A549 (cell line): ENCODE data around the gene ALDH1B1.

Experiments
- RFX5 ChIP-seq: fragments of 450-650 bp; IDR thresholded peaks from 2 replicates; pipeline ENCODE4 v1.7.1; 2014; ENCODE audit warnings: antibody characterized with exemption, mild to moderate bottlenecking, moderate library complexity
- TF ChIP-seq, protein P1 (sequence below): fragments of >200 bp; sonication (Bioruptor Twin); formaldehyde crosslinking; IDR thresholded peaks from 3 replicates; pipeline ENCODE4 v1.5.1; 2016
- TF ChIP-seq, protein P2 (sequence below): fragments of 250-450 bp; sonication (Bioruptor Pico); IDR thresholded peaks from 2 replicates; pipeline ENCODE4 v1.5.0; 2021; ENCODE audit warnings: mild to moderate bottlenecking, moderate library complexity, borderline replicate concordance
- TF ChIP-seq, protein P3 (sequence below): IDR thresholded peaks from 2 replicates; pipeline ENCODE4 v1.6.1; 2012

DNA sequence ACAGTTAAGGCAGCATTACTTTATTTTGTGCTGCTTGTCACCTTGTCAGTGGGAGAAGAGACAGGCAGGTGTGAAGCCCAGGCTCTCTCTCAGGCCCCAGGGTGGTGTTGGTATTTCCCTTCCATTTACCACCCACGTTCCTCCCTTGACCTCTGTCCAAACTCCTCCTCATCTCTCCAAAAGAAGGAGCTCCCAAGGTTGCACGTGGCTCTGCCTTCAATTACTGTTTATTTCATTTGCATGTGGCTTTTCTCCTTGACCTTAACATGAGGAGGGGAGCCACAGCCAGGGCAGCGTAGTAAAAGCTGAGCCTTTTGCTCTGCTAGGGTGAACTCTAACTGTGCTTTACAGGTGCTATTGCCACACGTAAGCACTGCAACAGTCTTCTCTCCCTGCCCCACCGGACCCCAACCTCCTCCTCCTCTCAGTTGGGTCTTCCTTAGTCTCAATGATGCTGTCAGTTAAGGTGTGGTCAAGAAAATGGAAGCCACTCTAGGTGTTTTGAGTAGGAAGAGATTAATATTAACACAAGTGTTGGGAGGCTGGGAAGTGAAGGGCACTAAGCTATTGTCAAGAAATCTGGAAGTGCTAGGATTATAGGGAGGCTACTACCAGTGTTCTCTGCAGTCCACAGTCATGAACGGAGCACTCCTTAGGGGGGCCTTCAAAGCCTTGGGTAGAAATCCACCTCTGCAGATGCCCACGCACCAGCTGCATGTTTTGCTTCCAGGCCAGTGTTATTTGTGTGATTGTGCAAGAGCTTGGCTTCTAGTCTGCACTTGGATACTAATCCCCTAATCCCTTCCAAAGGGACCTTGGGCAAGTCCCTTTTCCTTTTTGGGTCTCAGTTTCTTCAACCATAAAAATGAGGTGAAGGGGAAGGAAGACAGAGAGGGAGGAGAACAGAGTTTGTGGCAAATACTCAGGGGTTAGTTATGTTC is 3.9 kb upstream of the ALDH1B1 start:
- TF ChIP-seq, protein P1, sequence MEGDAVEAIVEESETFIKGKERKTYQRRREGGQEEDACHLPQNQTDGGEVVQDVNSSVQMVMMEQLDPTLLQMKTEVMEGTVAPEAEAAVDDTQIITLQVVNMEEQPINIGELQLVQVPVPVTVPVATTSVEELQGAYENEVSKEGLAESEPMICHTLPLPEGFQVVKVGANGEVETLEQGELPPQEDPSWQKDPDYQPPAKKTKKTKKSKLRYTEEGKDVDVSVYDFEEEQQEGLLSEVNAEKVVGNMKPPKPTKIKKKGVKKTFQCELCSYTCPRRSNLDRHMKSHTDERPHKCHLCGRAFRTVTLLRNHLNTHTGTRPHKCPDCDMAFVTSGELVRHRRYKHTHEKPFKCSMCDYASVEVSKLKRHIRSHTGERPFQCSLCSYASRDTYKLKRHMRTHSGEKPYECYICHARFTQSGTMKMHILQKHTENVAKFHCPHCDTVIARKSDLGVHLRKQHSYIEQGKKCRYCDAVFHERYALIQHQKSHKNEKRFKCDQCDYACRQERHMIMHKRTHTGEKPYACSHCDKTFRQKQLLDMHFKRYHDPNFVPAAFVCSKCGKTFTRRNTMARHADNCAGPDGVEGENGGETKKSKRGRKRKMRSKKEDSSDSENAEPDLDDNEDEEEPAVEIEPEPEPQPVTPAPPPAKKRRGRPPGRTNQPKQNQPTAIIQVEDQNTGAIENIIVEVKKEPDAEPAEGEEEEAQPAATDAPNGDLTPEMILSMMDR = no peak
- no peak for TF ChIP-seq RFX5
- TF ChIP-seq, protein P2, sequence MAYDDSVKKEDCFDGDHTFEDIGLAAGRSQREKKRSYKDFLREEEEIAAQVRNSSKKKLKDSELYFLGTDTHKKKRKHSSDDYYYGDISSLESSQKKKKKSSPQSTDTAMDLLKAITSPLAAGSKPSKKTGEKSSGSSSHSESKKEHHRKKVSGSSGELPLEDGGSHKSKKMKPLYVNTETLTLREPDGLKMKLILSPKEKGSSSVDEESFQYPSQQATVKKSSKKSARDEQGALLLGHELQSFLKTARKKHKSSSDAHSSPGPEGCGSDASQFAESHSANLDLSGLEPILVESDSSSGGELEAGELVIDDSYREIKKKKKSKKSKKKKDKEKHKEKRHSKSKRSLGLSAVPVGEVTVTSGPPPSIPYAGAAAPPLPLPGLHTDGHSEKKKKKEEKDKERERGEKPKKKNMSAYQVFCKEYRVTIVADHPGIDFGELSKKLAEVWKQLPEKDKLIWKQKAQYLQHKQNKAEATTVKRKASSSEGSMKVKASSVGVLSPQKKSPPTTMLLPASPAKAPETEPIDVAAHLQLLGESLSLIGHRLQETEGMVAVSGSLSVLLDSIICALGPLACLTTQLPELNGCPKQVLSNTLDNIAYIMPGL (CRISPR knock-in tag) = no peak
- TF ChIP-seq, protein P3, sequence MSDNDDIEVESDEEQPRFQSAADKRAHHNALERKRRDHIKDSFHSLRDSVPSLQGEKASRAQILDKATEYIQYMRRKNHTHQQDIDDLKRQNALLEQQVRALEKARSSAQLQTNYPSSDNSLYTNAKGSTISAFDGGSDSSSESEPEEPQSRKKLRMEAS = no peak
